ENCODE results near the gene ARL13B. TPM values are rescaled to one million over a fixed set of nuclear protein-coding genes. Genes with fewer than 3 reads are reported as not detected.

Gene ARL13B
- total RNA-seq, 2 donors from 2014 or later = 6.4 to 10.7 TPM

- H3K27me3 ChIP-seq (replicated peaks; ENCODE audit: insufficient read depth) = no peaks in the 10 kb centered on the region
- no peak for DNase-seq (ENCODE audit: low spot score)
- H3K36me3 ChIP-seq = no peaks in the 10 kb centered on the region
- intact Hi-C loops (cut with DNase I) = no loop called here
- no peak overlapping the region for H3K27ac ChIP-seq
- no peak for TF ChIP-seq POLR2AphosphoS5 (IDR thresholded peaks at IDR 0.05)
- no peak for TF ChIP-seq POLR2A (IDR thresholded peaks at IDR 0.05)
- no peak for TF ChIP-seq CTCF (IDR thresholded peaks at IDR 0.05)
- H3K4me3 ChIP-seq = no peak overlapping the region
- H3K9me3 ChIP-seq = no peaks in the 10 kb centered on the region
- no peaks in the 10 kb centered on the region for H3K4me1 ChIP-seq (replicated peaks)
Observed at GRCh38 chr3:94050546-94050945, 70.6 kb downstream of the ARL13B start.

DNA sequence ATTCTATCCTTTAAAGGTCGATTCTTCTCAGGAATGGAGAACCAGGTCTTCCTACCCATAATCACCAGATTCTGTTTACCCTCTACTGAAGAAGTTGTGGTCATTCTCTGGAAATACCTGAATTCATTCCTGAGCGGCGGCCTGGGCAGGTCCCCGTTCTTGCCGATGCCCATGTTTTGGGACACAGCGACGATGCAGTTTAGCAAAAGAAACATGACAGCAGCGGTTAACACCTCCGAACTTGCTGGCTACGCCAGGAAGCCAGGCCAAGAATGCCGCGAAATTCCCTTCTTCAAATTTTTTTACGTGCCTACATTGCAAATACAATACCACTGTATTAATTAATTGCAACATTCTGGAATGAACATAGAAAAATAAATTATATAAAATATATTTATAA lies 81.3 kb downstream of the ARL13B start:
- Histone ChIP-seq H3K4me1 (replicated peaks) (no peaks in the 10 kb centered on the region), H3K36me3 (no peaks in the 10 kb centered on the region), H3K27me3 (replicated peaks; ENCODE audit: insufficient read depth) (no peaks in the 10 kb centered on the region), H3K27ac (no peak overlapping the region), H3K4me3 (no peak overlapping the region), H3K9me3 (no peaks in the 10 kb centered on the region)
- intact Hi-C loops (cut with DNase I) = no loop called here
- TF ChIP-seq POLR2A (IDR thresholded peaks at IDR 0.05) (no peak), CTCF (IDR thresholded peaks at IDR 0.05) (no peak), POLR2AphosphoS5 (IDR thresholded peaks at IDR 0.05) (no peak)
- WGBS = 95% methylated on average over 13 of the region's 13 CpGs
- no peak for DNase-seq (ENCODE audit: low spot score)

- Histone ChIP-seq H3K4me1 (replicated peaks) (no peaks in the 10 kb centered on the region), H3K27me3 (replicated peaks; ENCODE audit: insufficient read depth) (no peaks in the 10 kb centered on the region), H3K36me3 (peaks cover 0 to 4% of the 10 kb centered on the region in 2 donors), H3K9me3 (no peaks in the 10 kb centered on the region), H3K4me3 (peak within 1 kb of the TSS; percentile 49 to 62), H3K27ac (peak within 1 kb of the TSS; percentile 89)
- peak; percentile 92 for DNase-seq (ENCODE audit: low spot score)
- WGBS = under 1% methylated on average over 52 of the region's 52 CpGs
- intact Hi-C loops (cut with DNase I) = no loop called here
- no peak for TF ChIP-seq CTCF (IDR thresholded peaks at IDR 0.05)
- TF ChIP-seq POLR2AphosphoS5 (IDR thresholded peaks at IDR 0.05) = peak; percentile 89
- TF ChIP-seq POLR2A (IDR thresholded peaks at IDR 0.05) = peak; percentile 37
Observed at GRCh38 chr3:94062513-94063404, 82.8 kb downstream of the ARL13B start, which contains the start of the genes DHFR2 and NSUN3. Gene DHFR2 (minus strand): TSS chr3:94062916. CDS start chr3:94061511, 1,405 bp downstream. Gene NSUN3 (plus strand): TSS chr3:94063061. CDS start chr3:94063127, 66 bp downstream.

- H3K4me3 ChIP-seq = peak overlapping the region; percentile 49 to 62
- no peaks in the 10 kb centered on the region for H3K27me3 ChIP-seq (replicated peaks; ENCODE audit: insufficient read depth)
- WGBS = 53% methylated on average over 17 of the region's 17 CpGs
- H3K27ac ChIP-seq = peak overlapping the region; percentile 89
- no peaks in the 10 kb centered on the region for H3K9me3 ChIP-seq
- peaks cover 0 to 4% of the 10 kb centered on the region in 2 donors for H3K36me3 ChIP-seq
- H3K4me1 ChIP-seq (replicated peaks) = no peaks in the 10 kb centered on the region
- DNase-seq (ENCODE audit: low spot score) = no peak
- intact Hi-C loops (cut with DNase I) = no loop called here
- no peak for TF ChIP-seq POLR2AphosphoS5 (IDR thresholded peaks at IDR 0.05)
- TF ChIP-seq POLR2A (IDR thresholded peaks at IDR 0.05) = no peak
- TF ChIP-seq CTCF (IDR thresholded peaks at IDR 0.05) = no peak
Observed at GRCh38 chr3:94063496-94064119, 83.7 kb downstream of the ARL13B start.

Measured in prostate gland (tissue), 2 donors.